K562 treated with DMSO at 1 percent for 4 hours (cell line): ENCODE data around the gene HLA-DPA1. TPM values are rescaled to one million over a fixed set of nuclear protein-coding genes. Genes with fewer than 3 reads are reported as not detected.

Source experiments
- total RNA-seq: library from RNA; unstranded; fragments of 300-600 nt; gene quantifications from 2 replicates; pipeline ENCODE4 v1.2.3, GENCODE V29; 2022; ENCODE audit not compliant: insufficient read depth

Gene HLA-DPA1
- total RNA-seq = not detected in 2 replicates

GRCh38 chr6:33073431-33073871 is at the start of gene HLA-DPA1:
Gene HLA-DPA1, minus strand, starts transcription at chr6:33073649.

GRCh38 chr6:33075568-33076405 is 2.3 kb upstream of the HLA-DPA1 start, which contains the start of gene HLA-DPB1:
Gene HLA-DPB1, plus strand, starts transcription at chr6:33075990. Its CDS starts 52 bp downstream, at chr6:33076042.

Other genes with a start within 250 kb of the HLA-DPA1 start
- gene TAP2, start 234.9 kb downstream of the HLA-DPA1 start, total RNA-seq = 16.1 and 28.3 TPM in 2 replicates
- 18.0 and 21.9 TPM in 2 replicates for gene PSMB8, start 229.6 kb downstream of the HLA-DPA1 start, total RNA-seq
- gene TAP1, start 219.9 kb downstream of the HLA-DPA1 start, total RNA-seq = 13.9 and 16.3 TPM in 2 replicates
- gene PSMB9, start 219.5 kb downstream of the HLA-DPA1 start, total RNA-seq = 13.7 and 20.4 TPM in 2 replicates
- not detected in 2 replicates for gene HLA-DMB, start 132.6 kb downstream of the HLA-DPA1 start, total RNA-seq
- 0.75 TPM in 1 of 2 replicates, not detected in the other for gene HLA-DMA, start 120.6 kb downstream of the HLA-DPA1 start, total RNA-seq
- 180 and 276 TPM in 2 replicates for gene BRD2, start 105.1 kb downstream of the HLA-DPA1 start, total RNA-seq
- not detected in 2 replicates for gene HLA-DOA, start 64.1 kb downstream of the HLA-DPA1 start, total RNA-seq
- gene HLA-DPB1, start 2.3 kb upstream of the HLA-DPA1 start, total RNA-seq = not detected in 2 replicates
- gene COL11A2, start 118.8 kb upstream of the HLA-DPA1 start, total RNA-seq = 0.17 and 0.19 TPM in 2 replicates
- gene RXRB, start 127.0 kb upstream of the HLA-DPA1 start, total RNA-seq = 26.4 and 32.8 TPM in 2 replicates
- 148 and 178 TPM in 2 replicates for gene SLC39A7, start 127.2 kb upstream of the HLA-DPA1 start, total RNA-seq
- gene HSD17B8, start 131.0 kb upstream of the HLA-DPA1 start, total RNA-seq = 10.2 and 19.0 TPM in 2 replicates
- 48.6 and 58.0 TPM in 2 replicates for gene RING1, start 134.9 kb upstream of the HLA-DPA1 start, total RNA-seq
- 25.9 and 40.7 TPM in 2 replicates for gene VPS52, start 198.2 kb upstream of the HLA-DPA1 start, total RNA-seq
- gene RPS18, start 198.4 kb upstream of the HLA-DPA1 start, total RNA-seq = 12,597 and 13,607 TPM in 2 replicates
- 0.64 and 1.3 TPM in 2 replicates for gene B3GALT4, start 203.5 kb upstream of the HLA-DPA1 start, total RNA-seq
- gene WDR46, start 215.6 kb upstream of the HLA-DPA1 start, total RNA-seq = 53.8 and 54.5 TPM in 2 replicates
- 155 and 182 TPM in 2 replicates for gene PFDN6, start 216.0 kb upstream of the HLA-DPA1 start, total RNA-seq
- gene RGL2, start 225.3 kb upstream of the HLA-DPA1 start, total RNA-seq = 31.0 and 34.6 TPM in 2 replicates
- gene TAPBP, start 240.4 kb upstream of the HLA-DPA1 start, total RNA-seq = 141 and 157 TPM in 2 replicates
- 6.4 and 8.1 TPM in 2 replicates for gene ZBTB22, start 244.1 kb upstream of the HLA-DPA1 start, total RNA-seq
- 48.7 and 57.6 TPM in 2 replicates for gene DAXX, start 249.3 kb upstream of the HLA-DPA1 start, total RNA-seq